ENCODE data around the gene BAHCC1.

DNA sequence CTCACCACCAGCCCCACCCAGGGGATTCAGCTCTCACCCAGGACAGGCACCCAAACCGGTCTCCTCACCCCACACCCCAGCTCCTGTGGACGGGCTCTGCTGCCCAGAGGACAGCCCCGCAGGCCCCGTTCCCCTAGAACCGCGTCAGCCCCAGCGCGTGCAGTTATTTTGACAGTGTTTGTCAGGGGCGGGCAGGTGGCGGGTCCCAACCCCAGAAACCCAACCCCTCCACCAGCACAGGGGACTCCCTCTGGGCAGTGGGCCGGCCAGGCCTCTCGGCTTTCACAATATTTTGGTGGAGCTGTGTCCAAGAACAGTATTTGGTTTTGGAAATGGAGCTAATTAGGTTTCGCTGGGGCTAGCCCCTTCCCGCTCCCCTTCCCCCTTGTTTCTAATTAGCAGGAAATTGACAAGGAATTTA, 44.8 kb downstream of the BAHCC1 start:
- TF ChIP-seq, protein P1, sequence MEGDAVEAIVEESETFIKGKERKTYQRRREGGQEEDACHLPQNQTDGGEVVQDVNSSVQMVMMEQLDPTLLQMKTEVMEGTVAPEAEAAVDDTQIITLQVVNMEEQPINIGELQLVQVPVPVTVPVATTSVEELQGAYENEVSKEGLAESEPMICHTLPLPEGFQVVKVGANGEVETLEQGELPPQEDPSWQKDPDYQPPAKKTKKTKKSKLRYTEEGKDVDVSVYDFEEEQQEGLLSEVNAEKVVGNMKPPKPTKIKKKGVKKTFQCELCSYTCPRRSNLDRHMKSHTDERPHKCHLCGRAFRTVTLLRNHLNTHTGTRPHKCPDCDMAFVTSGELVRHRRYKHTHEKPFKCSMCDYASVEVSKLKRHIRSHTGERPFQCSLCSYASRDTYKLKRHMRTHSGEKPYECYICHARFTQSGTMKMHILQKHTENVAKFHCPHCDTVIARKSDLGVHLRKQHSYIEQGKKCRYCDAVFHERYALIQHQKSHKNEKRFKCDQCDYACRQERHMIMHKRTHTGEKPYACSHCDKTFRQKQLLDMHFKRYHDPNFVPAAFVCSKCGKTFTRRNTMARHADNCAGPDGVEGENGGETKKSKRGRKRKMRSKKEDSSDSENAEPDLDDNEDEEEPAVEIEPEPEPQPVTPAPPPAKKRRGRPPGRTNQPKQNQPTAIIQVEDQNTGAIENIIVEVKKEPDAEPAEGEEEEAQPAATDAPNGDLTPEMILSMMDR (IDR thresholded peaks at IDR 0.05), result no peak
- TF ChIP-seq POLR2AphosphoS5 (IDR thresholded peaks at IDR 0.05), result no peak

All from prostate gland (tissue), 2 donors.